ENCODE measurements around the gene HBA1.
"Not testable (repeated sequence)": the region's sequence is repeated elsewhere in the genome, so short reads cannot be mapped to it uniquely, and the experiment has no call there.

Gene HBA1

DNA sequence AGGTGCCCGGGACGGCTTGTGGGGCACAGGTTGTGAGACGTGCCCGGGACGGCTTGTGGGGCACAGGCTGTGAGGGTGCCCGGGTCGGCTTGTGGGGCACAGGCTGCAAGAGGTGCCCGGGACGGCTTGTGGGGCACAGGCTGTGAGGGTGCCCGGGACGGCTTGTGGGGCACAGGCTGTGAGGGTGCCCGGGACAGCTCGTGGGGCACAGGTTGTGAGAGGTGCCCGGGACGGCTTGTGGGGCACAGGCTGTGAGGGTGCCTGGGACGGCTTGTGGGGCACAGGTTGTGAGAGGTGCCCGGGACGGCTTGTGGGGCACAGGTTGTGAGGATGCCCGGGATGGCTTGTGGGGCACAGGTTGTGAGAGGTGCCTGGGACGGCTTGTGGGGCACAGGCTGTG, 16.2 kb upstream of the HBA1 start:
- DNase-seq = not testable (repeated sequence)

DNA sequence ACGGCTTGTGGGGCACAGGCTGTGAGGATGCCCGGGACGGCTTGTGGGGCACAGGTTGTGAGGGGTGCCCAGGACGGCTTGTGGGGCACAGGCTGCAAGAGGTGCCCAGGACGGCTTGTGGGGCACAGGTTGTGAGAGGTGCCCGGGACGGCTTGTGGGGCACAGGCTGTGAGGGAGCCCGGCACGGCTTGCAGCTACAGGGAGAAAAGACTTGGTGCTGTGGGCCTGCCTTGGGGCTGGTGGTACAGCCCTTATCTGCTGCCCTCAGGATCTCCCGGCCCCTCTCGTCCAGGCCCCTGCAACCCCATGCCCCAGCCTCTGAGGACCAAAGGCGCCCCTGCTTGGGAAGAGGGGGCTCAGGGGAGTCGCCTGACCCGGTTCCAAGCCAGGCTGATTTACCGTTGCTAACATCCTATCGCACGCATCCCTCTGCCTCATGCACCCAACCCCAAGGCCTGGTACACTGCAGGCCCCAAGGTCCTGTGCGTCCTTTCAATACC, 15.7 kb upstream of the HBA1 start:
- DNase-seq = no peak

- no peak for DNase-seq
These were observed 14.0 kb upstream of the HBA1 start for GRCh38 chr16:162271-162991.

GRCh38 chr16:163139-163538, 13.3 kb upstream of the HBA1 start:
- not testable (repeated sequence) for DNase-seq

GRCh38 chr16:163696-164095, 12.8 kb upstream of the HBA1 start:
- not testable (repeated sequence) for DNase-seq

- DNase-seq = not testable (repeated sequence)
These were observed 12.2 kb upstream of the HBA1 start for GRCh38 chr16:164134-164823.

DNA sequence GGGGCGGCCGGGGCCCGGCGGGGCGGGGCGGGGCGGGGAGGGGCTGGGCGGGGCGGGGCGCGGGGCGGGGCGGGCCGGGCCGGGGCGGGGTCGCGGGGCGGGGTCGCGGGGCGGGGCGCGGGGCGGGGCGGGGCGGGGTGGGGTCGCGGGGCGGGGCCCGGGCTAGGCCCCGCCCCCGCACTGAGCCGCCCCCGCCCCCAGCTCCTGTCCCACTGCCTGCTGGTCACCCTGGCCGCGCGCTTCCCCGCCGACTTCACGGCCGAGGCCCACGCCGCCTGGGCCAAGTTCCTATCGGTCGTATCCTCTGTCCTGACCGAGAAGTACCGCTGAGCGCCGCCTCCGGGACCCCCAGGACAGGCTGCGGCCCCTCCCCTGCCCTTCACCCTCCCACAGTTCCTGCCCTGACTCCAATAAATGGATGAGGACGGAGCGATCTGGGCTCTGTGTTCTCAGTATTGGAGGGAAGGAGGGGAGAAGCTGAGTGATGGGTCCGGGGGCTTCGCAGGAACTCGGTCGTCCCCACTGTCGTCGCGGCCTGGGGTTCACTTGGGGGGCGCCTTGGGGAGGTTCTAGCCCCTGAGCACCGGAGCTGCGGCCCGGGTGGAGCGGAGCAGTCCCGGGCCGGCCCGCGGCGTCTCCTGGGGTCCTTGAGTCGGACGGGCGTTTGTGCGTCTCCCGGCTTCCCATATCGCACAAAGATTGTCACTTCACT, 11.5 kb upstream of the HBA1 start:
- DNase-seq = peak; percentile 29

DNA sequence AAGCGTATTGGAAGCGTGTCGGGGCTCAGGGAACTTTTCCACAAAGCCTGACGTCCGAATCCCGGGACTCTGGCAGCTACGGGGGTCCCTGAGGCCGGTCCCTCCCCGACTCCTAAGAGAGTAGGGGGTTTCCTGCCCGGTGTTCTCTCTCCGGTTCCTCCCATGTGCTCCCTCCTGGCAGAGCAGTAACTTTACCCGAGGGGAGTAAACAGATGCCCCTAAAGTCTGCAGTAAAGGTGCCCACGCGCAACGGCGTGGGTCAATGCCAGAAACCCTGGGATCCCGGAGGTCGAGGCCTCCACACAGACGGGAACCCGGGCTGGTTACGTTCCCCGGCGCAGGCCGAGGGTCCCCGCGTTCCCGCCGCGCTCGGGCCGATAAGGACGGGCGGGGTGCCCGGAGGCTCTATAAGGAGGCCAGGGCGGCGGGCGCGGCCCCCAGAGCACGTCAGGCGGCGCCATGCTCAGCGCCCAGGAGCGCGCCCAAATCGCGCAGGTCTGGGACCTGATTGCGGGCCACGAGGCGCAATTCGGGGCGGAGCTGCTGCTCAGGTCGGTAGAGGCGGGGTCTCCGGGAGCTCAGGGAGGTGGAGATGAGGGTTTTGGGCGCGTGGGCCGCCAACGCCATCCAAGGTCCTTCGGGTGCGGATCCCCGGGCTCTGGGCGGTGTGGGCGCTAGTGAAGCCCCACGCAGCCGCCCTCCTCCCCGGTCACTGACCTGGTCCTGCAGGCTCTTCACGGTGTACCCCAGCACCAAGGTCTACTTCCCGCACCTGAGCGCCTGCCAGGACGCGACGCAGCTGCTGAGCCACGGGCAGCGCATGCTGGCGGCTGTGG, 10.7 kb upstream of the HBA1 start, which contains the start of gene HBM:
Gene HBM (plus strand): TSS at position 440 of the 836 bp plus-strand sequence. CDS start 20 bp downstream, at position 460.
- peak; percentile 13 for DNase-seq

- peak; percentile 24 for DNase-seq
These were observed 9.9 kb upstream of the HBA1 start for GRCh38 chr16:166375-167121.

DNA sequence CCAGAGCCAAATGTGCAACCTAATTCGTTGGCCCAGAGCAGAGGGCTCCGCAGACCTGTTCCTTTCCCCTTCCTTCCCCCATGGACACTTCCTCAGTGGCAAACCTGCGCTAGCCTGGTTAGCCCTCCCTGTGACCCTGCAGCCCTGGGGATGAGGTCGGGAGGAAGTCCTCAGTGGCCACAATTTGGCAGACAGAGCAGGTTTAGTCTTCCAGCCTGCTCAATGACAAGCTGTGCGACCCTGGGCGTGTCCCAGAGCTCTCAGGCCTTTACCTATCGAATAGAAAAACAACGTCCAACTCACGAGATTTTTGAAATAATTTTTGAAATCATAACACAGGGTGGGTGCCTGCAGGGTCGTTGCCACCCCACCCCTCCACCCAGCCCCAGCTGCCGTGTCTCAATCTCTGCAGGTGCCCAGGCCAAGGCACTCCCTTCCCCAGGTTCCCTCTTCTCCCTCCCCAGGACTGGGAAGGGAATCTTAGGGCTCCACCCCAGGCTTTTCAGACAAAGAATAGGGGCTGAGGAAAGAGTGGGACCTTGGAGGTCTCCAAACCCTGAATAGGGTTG, 9.3 kb upstream of the HBA1 start:
- DNase-seq = no peak

DNA sequence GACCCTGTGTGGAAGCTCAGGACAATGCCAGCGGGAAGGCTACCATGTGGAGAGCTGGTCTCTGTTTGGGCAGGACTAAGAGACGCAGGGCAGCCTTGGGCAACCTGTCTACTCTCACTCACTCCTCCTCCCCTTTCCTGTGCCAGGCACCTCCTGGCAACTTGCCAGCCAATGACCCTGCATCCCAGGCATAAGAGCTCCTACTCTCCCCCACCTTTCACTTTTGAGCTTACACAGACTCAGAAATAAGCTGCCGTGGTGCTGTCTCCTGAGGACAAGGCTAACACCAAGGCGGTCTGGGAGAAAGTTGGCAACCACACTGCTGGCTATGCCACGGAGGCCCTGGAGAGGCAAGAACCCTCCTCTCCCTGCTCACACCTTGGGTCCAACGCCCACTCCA, 8.1 kb upstream of the HBA1 start:
- DNase-seq = no peak

GRCh38 chr16:169014-169413, 7.5 kb upstream of the HBA1 start:
- no peak for DNase-seq

DNA sequence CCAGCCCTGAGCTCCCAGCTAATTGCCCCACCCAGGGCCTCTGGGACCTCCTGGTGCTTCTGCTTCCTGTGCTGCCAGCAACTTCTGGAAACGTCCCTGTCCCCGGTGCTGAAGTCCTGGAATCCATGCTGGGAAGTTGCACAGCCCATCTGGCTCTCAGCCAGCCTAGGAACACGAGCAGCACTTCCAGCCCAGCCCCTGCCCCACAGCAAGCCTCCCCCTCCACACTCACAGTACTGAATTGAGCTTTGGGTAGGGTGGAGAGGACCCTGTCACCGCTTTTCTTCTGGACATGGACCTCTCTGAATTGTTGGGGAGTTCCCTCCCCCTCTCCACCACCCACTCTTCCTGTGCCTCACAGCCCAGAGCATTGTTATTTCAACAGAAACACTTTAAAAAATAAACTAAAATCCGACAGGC, 6.4 kb upstream of the HBA1 start:
- DNase-seq = peak; percentile 23

GRCh38 chr16:170788-171187, 5.7 kb upstream of the HBA1 start:
- no peak for DNase-seq

DNA sequence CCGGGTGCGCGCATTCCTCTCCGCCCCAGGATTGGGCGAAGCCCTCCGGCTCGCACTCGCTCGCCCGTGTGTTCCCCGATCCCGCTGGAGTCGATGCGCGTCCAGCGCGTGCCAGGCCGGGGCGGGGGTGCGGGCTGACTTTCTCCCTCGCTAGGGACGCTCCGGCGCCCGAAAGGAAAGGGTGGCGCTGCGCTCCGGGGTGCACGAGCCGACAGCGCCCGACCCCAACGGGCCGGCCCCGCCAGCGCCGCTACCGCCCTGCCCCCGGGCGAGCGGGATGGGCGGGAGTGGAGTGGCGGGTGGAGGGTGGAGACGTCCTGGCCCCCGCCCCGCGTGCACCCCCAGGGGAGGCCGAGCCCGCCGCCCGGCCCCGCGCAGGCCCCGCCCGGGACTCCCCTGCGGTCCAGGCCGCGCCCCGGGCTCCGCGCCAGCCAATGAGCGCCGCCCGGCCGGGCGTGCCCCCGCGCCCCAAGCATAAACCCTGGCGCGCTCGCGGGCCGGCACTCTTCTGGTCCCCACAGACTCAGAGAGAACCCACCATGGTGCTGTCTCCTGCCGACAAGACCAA, 4.0 kb upstream of the HBA1 start, which contains the start of gene HBA2:
Gene HBA2 (plus strand): TSS at position 503 of the 568 bp plus-strand sequence. CDS start 37 bp downstream, at position 540.
- not testable (repeated sequence) for DNase-seq

DNA sequence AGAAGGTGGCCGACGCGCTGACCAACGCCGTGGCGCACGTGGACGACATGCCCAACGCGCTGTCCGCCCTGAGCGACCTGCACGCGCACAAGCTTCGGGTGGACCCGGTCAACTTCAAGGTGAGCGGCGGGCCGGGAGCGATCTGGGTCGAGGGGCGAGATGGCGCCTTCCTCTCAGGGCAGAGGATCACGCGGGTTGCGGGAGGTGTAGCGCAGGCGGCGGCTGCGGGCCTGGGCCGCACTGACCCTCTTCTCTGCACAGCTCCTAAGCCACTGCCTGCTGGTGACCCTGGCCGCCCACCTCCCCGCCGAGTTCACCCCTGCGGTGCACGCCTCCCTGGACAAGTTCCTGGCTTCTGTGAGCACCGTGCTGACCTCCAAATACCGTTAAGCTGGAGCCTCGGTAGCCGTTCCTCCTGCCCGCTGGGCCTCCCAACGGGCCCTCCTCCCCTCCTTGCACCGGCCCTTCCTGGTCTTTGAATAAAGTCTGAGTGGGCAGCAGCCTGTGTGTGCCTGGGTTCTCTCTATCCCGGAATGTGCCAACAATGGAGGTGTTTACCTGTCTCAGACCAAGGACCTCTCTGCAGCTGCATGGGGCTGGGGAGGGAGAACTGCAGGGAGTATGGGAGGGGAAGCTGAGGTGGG, 3.1 kb upstream of the HBA1 start:
- not testable (repeated sequence) for DNase-seq

DNA sequence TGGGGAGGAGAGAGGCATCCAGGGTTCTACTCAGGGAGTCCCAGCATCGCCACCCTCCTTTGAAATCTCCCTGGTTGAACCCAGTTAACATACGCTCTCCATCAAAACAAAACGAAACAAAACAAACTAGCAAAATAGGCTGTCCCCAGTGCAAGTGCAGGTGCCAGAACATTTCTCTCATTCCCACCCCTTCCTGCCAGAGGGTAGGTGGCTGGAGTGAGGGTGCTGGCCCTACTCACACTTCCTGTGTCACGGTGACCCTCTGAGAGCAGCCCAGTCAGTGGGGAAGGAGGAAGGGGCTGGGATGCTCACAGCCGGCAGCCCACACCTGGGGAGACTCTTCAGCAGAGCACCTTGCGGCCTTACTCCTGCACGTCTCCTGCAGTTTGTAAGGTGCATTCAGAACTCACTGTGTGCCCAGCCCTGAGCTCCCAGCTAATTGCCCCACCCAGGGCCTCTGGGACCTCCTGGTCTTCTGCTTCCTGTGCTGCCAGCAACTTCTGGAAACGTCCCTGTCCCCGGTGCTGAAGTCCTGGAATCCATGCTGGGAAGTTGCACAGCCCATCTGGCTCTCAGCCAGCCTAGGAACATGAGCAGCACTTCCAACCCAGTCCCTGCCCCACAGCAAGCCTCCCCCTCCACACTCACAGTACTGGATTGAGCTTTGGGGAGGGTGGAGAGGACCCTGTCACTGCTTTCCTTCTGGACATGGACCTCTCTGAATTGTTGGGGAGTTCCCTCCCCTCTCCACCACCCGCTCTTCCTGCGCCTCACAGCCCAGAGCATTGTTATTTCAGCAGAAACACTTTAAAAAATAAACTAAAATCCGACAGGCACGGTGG, 2.3 kb upstream of the HBA1 start:
- DNase-seq = peak; percentile 26

GRCh38 chr16:175011-175949, 1.2 kb upstream of the HBA1 start:
- DNase-seq = no peak

All from eye (tissue), 1 donor.